ENCODE measurements around the gene RUNX1.

DNA sequence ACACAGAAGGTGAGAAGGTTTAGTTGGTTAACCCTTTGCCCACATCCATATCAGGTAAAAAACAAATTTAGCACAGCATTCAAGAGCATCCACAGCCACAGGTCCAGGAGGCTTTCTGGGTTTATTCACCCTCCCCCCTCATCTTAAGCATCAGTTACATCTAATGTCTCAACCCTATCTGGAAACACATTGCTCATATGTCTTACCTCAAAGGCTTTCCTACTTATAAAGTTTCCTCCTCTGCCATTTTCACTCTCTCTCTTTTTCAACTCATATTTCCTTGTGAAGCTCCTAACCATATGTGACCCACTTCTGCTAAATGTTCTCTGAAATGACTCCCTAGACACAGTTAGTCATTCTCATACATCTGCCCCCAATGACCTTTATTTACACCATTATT is 47.9 kb upstream of the RUNX1 start:
- TF ChIP-seq CREB3 (CRISPR knock-in tag; IDR thresholded peaks at IDR 0.05) (no peak), TCF7 (IDR thresholded peaks at IDR 0.05; ENCODE audit: low read depth) (no peak)
- TF ChIP-seq, protein P1, sequence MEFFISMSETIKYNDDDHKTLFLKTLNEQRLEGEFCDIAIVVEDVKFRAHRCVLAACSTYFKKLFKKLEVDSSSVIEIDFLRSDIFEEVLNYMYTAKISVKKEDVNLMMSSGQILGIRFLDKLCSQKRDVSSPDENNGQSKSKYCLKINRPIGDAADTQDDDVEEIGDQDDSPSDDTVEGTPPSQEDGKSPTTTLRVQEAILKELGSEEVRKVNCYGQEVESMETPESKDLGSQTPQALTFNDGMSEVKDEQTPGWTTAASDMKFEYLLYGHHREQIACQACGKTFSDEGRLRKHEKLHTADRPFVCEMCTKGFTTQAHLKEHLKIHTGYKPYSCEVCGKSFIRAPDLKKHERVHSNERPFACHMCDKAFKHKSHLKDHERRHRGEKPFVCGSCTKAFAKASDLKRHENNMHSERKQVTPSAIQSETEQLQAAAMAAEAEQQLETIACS (CRISPR knock-in tag; IDR thresholded peaks at IDR 0.05): no peak

Data from HepG2 (cell line).